ENCODE data around the gene FAM184A. TPM values are rescaled to one million over a fixed set of nuclear protein-coding genes. Genes with fewer than 3 reads are reported as not detected.
A peak's percentile ranks its signal among the peaks of the same experiment; 100 is the strongest.

Gene FAM184A
- total RNA-seq, 2 donors from 2014 or later, result 205 to 216 TPM

- H3K9ac ChIP-seq (ENCODE audit: extremely low read depth, low read length, poor library complexity, severe bottlenecking), result no peak overlapping the region
- peaks cover 10% of the 10 kb centered on the region for H3K36me3 ChIP-seq (ENCODE audit: control insufficient read depth, insufficient read depth, low read length)
- Mint-ChIP-seq H3K27me3 (ENCODE audit: insufficient read depth) (no peaks in the 10 kb centered on the region), H3K27ac (no peak overlapping the region), H3K9me3 (peaks cover 69% of the 10 kb centered on the region), H3K36me3 (ENCODE audit: low read depth) (peaks cover 42% of the 10 kb centered on the region), H3K4me3 (no peak overlapping the region), H3K4me1 (peaks cover 2% of the 10 kb centered on the region)
- H3K27me3 ChIP-seq (ENCODE audit: control insufficient read depth, insufficient read depth, low read length, poor library complexity, severe bottlenecking), result no peaks in the 10 kb centered on the region
- H3K4me1 ChIP-seq (ENCODE audit: control insufficient read depth, insufficient read depth, low read length), result no peaks in the 10 kb centered on the region
- 92 to 97% methylated on average over 2 of the region's 2 CpGs for WGBS, 2 experiments (ENCODE audit: insufficient coverage in 1 of 2, insufficient read length in 1 of 2)
- no peak overlapping the region for H3K4me3 ChIP-seq (ENCODE audit: low read length)
- no peak for DNase-seq
- H3K9me3 ChIP-seq (ENCODE audit: control insufficient read depth, low read length), result peaks cover 77% of the 10 kb centered on the region
- no peak overlapping the region for H3K27ac ChIP-seq (ENCODE audit: low read depth, low read length)
- TF ChIP-seq CTCF (conservative IDR thresholded peaks at IDR 0.05), result no peak
These were observed 137.7 kb downstream of the FAM184A start for GRCh38 chr6:118940770-118941169.

GRCh38 chr6:118939683-118940082 is 138.8 kb downstream of the FAM184A start:
- H3K27me3 Mint-ChIP-seq (ENCODE audit: insufficient read depth), result no peaks in the 10 kb centered on the region
- WGBS, 2 experiments (ENCODE audit: insufficient coverage in 1 of 2, insufficient read length in 1 of 2), result 94 to 100% methylated on average over 1 of the region's 1 CpG
- no peaks in the 10 kb centered on the region for H3K4me1 ChIP-seq (ENCODE audit: control insufficient read depth, insufficient read depth, low read length)
- H3K36me3 Mint-ChIP-seq (ENCODE audit: low read depth), result peaks cover 31% of the 10 kb centered on the region
- no peak overlapping the region for H3K27ac Mint-ChIP-seq
- no peak overlapping the region for H3K4me3 Mint-ChIP-seq
- TF ChIP-seq CTCF (conservative IDR thresholded peaks at IDR 0.05), result no peak
- DNase-seq, result no peak
- peaks cover 6% of the 10 kb centered on the region for H3K36me3 ChIP-seq (ENCODE audit: control insufficient read depth, insufficient read depth, low read length)
- H3K4me3 ChIP-seq (ENCODE audit: low read length), result no peak overlapping the region
- no peak overlapping the region for H3K27ac ChIP-seq (ENCODE audit: low read depth, low read length)
- peaks cover 68% of the 10 kb centered on the region for H3K9me3 ChIP-seq (ENCODE audit: control insufficient read depth, low read length)
- peaks cover 7% of the 10 kb centered on the region for H3K4me1 Mint-ChIP-seq
- peaks cover 59% of the 10 kb centered on the region for H3K9me3 Mint-ChIP-seq
- H3K27me3 ChIP-seq (ENCODE audit: control insufficient read depth, insufficient read depth, low read length, poor library complexity, severe bottlenecking), result no peaks in the 10 kb centered on the region
- no peak overlapping the region for H3K9ac ChIP-seq (ENCODE audit: extremely low read depth, low read length, poor library complexity, severe bottlenecking)

- peaks cover 11% of the 10 kb centered on the region for H3K4me1 Mint-ChIP-seq
- Histone ChIP-seq H3K4me1 (ENCODE audit: control insufficient read depth, insufficient read depth, low read length) (no peaks in the 10 kb centered on the region), H3K27me3 (ENCODE audit: control insufficient read depth, insufficient read depth, low read length, poor library complexity, severe bottlenecking) (no peaks in the 10 kb centered on the region), H3K9ac (ENCODE audit: extremely low read depth, low read length, poor library complexity, severe bottlenecking) (no peak overlapping the region), H3K4me3 (ENCODE audit: low read length) (peak overlapping the region; percentile 85), H3K27ac (ENCODE audit: low read depth, low read length) (no peak overlapping the region), H3K36me3 (ENCODE audit: control insufficient read depth, insufficient read depth, low read length) (peaks cover 23% of the 10 kb centered on the region), H3K9me3 (ENCODE audit: control insufficient read depth, low read length) (peaks cover 36% of the 10 kb centered on the region)
- peak overlapping the region; percentile 98 for H3K27ac Mint-ChIP-seq
- WGBS, 2 experiments (ENCODE audit: insufficient coverage in 1 of 2, insufficient read length in 1 of 2), result 85% methylated on average over 3 of the region's 3 CpGs; no CpG with 5 or more reads in 1 of the 2 experiments
- H3K9me3 Mint-ChIP-seq, result peaks cover 31% of the 10 kb centered on the region
- peak overlapping the region; percentile 85 for H3K4me3 Mint-ChIP-seq
- TF ChIP-seq CTCF (conservative IDR thresholded peaks at IDR 0.05), result no peak
- peaks cover 30% of the 10 kb centered on the region for H3K36me3 Mint-ChIP-seq (ENCODE audit: low read depth)
- no peaks in the 10 kb centered on the region for H3K27me3 Mint-ChIP-seq (ENCODE audit: insufficient read depth)
- peak; percentile 51 for DNase-seq
These were observed 142.3 kb downstream of the FAM184A start for GRCh38 chr6:118935978-118936703.

All from endodermal cell (in vitro differentiated cells).